HuH-7 (cell line): ENCODE measurements around the gene OPN4.
"Not testable (repeated sequence)": the region's sequence is repeated elsewhere in the genome, so short reads cannot be mapped to it uniquely, and the experiment has no call there.

Experiments
- DNase-seq: peaks from one replicate; pipeline ENCODE4 v3.0.0; 2011; ENCODE audit warnings: low spot score

OPN4 gene

GRCh38 chr10:86654411-86655172 is at the start of gene OPN4:
Gene OPN4, plus strand, starts transcription at chr10:86654547. Its CDS starts 237 bp downstream, at chr10:86654784.
- no peak for DNase-seq

- no peak for DNase-seq
Measured at GRCh38 chr10:86607674-86608073, 46.7 kb upstream of the OPN4 start.

- no peak for DNase-seq
Measured at GRCh38 chr10:86609920-86610319, 44.4 kb upstream of the OPN4 start.

- DNase-seq: no peak
Measured at GRCh38 chr10:86611386-86611785, 43.0 kb upstream of the OPN4 start.

- no peak for DNase-seq
Measured at GRCh38 chr10:86613096-86613495, 41.3 kb upstream of the OPN4 start.

GRCh38 chr10:86613905-86614304 is 40.4 kb upstream of the OPN4 start:
- no peak for DNase-seq

- DNase-seq: no peak
Measured at GRCh38 chr10:86614853-86615252, 39.5 kb upstream of the OPN4 start.

GRCh38 chr10:86617278-86617677 is 37.1 kb upstream of the OPN4 start:
- DNase-seq: not testable (repeated sequence)

- no peak for DNase-seq
Measured at GRCh38 chr10:86628311-86628710, 26.0 kb upstream of the OPN4 start.

GRCh38 chr10:86630079-86630478 is 24.3 kb upstream of the OPN4 start:
- no peak for DNase-seq

- DNase-seq: peak; percentile 78
Measured at GRCh38 chr10:86632009-86632800, 22.1 kb upstream of the OPN4 start.

- no peak for DNase-seq
Measured at GRCh38 chr10:86632951-86633350, 21.4 kb upstream of the OPN4 start.

GRCh38 chr10:86635402-86635801 is 18.9 kb upstream of the OPN4 start:
- DNase-seq: no peak

- DNase-seq: no peak
Measured at GRCh38 chr10:86636311-86636710, 18.0 kb upstream of the OPN4 start.

GRCh38 chr10:86642021-86642420 is 12.3 kb upstream of the OPN4 start:
- no peak for DNase-seq

- no peak for DNase-seq
Measured at GRCh38 chr10:86642499-86642898, 11.8 kb upstream of the OPN4 start.

- DNase-seq: no peak
Measured at GRCh38 chr10:86644152-86644793, 10.1 kb upstream of the OPN4 start.

- no peak for DNase-seq
Measured at GRCh38 chr10:86644794-86645445, 9.4 kb upstream of the OPN4 start.

GRCh38 chr10:86645621-86646165 is 8.7 kb upstream of the OPN4 start:
- DNase-seq: not testable (repeated sequence)

- no peak for DNase-seq
Measured at GRCh38 chr10:86646532-86646931, 7.8 kb upstream of the OPN4 start.

GRCh38 chr10:86646933-86647332 is 7.4 kb upstream of the OPN4 start:
- DNase-seq: no peak
